CD4-positive, alpha-beta T cell treated with Interferon alpha-2 for 1 hour (primary cell): Measurements from ENCODE around the gene ZNF436.
"Not testable (repeated sequence)": the region's sequence is repeated elsewhere in the genome, so short reads cannot be mapped to it uniquely, and the experiment has no call there.

Experiments
- DNase-seq, 2 donors: peaks; one replicate each; pipeline ENCODE4 v3.0.0-alpha.2; 2020 to 2022

The ZNF436 gene

DNA sequence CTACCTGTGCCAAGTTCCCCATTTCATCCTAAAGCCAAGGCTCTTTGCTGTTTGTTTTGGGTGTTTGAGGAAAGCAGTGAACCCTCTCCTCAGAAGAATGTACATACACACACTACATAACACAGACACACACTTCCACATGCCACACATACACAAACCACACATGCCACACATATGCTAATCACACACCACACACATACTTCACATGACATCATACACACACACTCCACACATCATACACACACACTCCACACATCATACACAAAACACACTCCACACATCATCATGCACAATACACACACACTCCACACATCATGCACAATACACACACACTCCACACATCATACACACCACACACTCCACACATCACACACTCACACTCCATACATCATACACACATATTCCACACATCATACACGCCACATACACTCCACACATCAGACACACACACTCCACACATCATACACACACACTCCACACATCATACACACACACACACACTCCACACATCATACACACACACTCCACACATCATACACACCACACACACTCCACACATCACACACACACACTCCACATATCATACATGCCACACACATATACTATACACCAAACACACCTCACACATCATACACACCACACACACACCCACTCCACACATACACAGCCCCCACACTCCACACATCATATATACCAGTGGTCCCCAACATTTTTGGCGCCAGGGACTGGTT lies 22.7 kb upstream of the ZNF436 start:
- no peak for DNase-seq

DNA sequence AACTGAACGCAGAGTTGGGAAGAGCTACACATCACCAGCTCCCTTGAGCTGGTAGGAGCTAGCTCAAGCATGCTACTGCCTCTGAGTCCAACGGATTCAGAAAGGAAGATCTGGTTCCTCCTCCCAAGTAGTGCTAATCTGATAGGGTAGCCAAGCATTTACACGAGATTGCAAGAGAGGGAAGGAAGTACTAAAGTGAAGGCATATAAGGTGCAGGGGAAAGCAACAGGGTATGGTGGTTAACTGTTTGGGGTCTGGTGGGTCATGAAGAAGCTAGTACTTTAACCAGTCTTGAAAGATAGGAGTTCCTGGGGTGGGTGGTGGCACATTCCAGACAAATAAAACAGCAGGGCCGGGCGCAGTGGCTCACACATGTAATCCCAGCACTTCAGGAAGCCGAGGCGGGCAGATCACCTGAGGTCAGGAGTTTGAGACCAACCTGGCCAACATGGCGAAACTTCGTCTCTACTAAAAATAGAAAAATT lies 20.2 kb upstream of the ZNF436 start:
- DNase-seq = no peak

DNA sequence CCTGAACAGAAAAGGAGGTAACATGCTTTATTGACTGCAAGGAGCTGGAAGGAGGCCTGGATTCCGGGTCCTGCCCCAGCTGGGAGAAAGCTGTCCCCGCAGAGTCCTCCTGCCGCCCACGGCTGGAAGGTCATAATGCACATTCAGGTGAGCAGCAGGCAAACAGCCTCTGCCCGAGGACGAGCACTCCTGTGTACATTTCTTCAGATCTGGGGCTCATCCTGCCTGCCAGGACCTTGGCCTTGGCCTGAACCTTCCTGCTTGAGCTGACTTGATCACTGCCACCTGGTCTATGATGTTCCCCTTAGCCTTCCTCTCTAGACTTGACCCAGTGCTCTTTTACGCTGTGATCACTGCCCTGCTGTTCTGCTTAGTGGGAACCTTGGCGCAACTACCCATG lies 17.9 kb upstream of the ZNF436 start:
- DNase-seq = no peak

DNA sequence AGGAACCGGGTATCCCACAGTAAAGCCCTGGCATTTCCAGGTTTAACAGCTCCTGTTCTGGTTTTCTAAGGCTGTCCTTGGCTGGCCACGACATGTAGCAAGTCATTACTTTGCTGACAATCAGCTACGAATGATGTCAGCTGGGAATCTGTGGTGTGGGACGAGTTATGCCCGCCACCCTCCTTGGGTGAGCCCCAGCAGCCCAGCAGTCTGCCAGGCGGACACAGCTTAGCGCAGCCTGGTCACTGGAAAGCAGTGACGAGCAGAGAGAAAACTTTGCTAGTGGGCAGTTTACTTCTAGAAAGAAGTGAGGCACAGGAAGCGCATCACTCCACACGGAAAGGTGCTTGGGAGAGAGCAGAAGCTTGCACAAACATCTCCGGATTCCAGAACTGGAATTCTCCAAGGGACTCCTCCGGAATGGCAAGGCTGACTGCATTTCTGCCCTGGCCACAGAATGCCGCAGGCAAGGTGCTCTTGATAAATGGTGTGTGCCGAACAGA lies 15.5 kb upstream of the ZNF436 start:
- DNase-seq = no peak

DNA sequence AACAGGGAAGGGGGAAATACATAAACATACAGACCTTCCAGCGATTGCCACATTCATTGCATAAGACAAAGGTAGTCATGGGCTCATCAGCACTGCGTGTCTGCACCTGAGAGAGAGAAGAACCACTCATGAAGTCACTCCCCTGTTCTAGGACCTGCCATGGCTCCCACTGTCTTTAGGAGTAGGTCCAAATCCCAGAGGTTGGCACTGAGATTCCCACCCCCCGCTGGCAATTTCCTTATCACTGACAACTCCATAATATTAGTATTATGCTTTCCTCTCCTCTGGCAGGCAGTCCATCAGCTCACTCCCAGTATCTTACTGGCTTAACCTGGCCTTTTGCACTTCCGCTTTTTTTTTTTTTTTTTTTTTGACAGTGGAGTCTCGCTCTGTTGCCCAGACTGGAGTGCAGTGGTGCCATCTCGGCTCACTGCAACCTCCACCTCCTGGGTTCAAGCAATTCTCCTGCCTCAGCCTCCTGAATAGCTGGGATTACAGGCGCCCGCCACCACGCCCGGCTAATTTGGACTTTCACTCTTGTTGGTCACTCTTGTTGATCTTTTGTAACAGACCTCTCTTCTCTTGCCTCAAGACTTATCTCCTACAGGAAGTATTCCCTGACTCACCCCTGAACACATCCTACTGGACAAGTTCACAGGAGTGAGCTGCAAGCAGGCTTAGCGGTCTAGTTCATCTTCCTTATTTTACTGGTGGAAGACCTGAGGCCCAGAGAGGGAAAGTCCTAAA lies 14.8 kb upstream of the ZNF436 start:
- DNase-seq = no peak

DNA sequence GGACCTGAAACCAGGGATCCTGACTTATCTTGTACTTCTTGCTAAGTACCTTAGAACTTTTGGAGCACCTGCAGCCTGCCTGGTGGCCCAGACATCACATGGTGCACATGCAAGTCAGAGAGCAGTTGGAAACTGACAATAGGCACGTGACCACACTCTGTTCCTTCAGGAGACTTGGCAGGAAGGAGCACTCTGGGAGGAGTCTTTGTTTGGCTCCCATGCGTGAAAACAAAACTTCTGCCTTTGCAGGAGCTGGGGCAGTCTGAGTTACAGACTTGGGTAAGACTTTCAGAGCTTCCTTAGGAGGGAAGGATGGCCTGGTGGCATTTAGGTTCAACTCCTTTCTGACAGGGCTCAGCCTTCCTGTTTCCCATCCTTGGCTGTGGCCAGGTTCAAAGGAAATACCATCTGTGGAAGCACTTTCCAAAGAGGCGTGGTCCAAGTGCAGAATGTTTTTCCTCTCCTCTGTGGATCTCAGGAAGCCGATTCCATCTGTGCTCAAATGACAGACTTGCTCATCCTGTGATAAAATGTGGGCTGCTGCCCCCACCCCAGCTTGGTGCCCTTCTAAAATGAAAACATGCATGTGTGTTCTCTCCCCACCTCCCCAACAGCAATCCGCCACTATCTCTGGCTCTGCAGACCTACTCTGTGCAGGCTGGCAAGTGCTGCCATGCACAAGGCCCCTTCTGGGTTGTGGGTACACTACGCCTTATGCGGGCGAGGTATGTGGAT lies 14.1 kb upstream of the ZNF436 start:
- no peak for DNase-seq

DNA sequence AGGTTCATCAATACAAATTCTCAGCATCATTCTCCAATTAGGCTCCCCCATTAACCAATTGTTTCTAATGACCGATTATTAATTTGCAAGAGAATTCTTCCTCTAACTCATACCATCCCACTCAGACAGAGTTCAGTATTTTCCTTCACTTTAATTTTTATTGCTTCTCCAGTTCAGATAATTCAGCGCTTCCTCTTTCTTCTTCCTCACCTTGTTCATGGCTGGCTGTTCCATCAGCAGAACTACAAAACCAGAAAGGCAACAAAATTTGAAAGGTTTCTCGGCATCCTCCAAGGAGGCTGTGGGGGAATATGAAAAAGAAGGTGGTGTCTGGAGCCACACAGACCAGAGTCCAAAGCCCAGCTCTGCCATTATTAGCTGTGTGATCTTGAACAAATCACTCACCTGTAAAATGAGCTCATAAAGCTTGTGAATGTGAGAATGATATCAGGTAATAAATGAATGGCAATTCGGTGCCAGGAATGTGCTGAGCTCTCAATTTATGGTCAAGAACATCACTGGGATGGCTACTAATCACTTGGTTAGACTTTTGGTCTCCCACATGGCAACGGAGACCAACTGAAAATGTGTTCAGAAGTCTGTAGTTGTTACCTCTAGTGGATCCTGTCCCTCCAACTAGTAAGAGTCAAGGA lies 11.7 kb upstream of the ZNF436 start:
- no peak for DNase-seq

DNA sequence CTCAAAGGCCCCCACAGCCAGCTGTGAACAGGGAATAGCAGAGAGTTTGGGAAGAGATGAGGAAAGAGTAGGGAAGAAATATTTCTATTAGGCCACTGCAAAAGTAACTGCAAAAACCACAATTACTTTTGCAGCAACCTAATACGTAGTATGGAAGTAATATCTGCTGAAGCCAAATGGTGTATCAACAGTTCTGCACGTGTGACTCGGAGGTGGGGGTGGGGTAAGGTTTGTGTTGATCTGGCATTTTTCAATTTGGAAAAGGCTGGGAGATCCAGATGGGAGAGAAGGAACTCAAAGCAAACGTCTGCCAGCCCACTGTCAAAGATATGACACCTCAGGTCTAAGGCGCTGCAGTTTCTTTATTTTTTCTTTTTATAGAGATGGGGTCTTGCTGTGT lies 11.1 kb upstream of the ZNF436 start:
- DNase-seq = no peak

DNA sequence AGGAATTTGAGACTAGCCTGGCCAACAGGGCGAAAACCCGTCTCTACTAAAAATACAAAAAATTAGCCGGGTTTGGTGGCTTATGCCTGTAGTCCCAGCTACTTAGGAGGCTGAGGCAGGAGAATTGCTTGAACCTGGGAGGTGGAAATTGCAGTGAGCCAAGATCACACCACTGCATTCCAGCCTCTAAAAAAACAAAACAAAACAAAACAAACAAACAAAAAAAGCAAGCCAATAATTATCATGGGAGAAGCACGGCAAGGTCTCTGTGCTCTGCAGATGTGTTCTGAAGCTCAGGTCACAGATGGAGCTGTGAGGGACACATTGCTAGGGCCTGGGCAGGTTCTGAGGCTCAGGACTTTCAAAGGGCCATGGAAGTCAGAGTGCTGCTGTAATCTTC lies 10.6 kb upstream of the ZNF436 start:
- DNase-seq = not testable (repeated sequence)

DNA sequence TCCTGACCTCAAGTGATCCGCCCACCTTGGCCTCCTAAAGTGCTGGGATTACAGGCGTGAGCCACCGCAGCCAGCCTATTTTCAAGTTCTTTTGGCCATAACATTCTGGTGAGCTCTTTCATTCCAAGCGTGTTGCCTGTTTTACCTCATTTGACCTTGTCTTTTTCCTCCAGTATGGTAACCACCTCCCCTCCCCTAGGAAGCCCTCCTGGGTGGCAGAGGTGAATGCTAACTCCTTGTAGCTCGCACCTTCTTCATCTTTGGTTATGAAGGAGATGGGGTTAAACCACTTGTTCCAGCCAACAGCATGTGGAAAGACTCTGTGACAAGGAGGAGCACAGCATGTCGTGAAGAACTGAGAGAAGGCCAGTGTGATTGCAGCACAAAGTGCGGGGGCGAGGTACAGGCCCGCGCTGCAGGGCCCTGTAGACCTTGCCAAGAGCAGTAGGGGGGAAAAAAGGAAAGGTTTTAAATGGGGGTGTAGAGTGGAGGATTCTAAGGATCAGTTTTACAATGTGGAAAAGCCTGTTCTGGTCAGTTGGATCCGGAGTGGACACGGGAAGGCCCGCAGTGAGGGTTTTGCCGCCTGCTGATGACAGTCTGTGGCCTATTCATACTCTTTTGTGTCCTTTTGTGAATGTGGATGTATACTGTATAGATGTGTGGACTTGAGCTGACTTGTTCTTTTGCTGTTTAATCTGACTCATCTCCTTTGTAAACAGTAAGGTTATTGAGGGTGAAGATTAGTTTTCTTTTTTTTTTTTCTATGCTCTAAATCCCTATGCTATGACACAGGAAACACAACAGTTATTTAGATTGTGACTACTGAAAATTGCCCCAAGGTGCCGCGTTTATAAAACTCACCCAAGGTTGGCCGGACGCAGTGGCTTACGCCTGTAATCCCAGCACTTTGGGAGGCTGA lies 7.5 kb upstream of the ZNF436 start:
- no peak for DNase-seq

DNA sequence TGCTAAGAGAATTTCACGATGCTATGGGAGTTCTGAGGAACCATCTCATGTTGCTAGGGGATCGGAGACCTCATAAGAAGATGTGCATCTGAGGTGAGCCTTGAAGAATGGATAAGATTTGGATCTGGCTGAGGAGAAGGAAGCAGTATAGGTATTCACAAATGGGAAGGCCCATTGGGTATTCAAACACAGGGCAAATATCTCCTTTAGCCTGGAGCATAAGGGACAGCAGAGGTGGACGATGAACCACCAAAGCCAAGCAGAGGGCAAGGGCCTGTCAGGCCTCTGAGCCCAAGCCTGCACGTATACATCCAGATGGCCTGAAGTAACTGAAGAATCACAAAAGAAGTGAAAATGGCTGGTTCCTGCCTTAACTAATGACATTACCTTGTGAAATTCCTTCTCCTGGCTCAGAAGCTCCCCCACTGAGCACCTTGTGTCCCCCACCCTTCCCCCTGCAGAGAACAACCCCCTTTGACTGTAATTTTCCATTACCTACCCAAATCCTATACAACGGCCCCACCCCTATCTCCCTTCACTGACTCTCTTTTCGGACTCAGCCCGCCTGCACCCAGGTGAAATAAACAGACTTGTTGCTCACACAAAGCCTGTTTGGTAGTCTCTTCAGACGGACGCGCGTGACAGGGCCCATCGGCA lies 4.6 kb upstream of the ZNF436 start:
- DNase-seq = not testable (repeated sequence)

DNA sequence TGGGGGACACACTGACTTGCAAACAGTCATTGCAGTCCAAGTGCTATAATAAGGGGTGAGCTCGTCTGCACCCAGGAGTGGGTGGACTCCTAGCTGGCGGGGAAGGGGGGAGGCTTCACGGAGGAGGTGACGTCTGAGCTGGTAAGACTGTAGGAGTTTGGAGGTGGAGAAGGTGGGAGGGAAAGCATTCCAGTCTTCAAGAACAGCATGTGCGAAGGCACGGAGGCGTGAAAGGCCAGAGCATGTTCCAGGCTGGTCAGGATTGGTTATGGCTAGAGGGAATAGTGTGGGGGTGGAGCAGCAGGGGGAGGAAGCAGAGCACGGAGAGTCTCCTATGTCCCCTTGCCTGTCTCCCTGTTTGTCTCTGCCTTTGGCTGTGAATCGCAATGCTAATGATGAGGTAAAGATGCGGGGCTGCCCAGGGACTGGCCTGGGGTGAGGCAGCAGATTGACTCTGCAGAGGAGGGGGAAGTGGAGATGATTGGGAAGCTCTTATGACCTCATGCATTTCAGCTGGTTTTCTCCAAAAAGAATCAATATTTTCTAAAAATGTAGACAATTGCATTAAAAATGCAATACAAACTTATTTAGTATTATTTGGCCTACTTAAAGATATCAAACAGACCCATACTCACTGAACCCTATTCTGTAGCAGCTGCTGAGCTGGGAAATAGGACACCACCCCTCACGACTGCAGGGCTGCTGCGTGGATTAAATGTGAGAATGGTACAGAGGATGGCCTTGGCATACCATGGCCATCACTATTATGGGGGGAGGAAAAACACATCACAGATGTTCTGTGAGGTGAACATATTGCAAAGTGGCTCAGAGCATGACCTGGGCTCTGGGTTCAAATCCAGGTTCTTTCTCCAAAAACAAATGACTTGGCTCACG lies 2.6 kb upstream of the ZNF436 start:
- DNase-seq = no peak

DNA sequence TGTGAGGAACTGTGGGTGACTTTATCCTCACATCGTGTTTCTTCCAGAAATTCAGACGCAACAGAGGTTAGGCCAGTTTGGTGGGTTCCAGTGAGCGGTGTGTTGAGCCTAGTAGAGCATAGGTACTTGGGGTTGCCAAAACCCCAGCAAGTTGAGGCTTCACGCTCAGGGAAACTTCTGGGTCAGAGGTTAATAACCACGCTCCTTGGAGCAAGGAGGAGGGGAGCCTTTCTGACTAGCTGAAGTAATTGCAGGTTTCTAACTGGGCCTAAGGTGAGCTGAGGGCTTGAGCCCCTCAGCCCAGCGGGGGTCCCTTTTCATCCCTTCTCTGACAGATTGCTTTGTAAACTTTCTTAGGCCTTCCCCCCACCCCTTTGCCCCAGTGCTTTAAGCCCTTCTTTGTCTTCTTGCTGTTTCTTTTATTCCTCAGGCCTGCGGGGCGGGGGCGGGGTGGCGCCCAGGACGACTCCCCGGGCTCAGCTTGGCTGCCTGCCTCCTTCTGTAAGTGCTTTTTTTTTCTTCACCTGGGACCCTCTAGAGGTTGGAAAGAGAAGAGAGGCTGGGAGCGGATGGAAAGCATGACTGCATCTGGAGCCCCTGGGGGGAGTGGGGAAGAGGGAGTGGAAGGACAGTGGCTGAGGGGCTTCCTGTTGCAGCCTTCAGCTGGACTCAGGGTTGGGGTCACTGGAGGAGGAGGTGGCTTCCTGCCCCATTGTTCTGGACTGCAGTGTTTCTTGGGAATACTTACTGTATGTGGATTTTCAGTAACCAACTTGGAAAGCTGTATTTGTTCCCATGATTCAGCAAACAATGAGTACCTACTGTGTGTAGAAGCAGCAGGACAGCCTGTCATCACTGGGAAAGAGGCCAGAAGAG lies 1.3 kb upstream of the ZNF436 start:
- no peak for DNase-seq

DNA sequence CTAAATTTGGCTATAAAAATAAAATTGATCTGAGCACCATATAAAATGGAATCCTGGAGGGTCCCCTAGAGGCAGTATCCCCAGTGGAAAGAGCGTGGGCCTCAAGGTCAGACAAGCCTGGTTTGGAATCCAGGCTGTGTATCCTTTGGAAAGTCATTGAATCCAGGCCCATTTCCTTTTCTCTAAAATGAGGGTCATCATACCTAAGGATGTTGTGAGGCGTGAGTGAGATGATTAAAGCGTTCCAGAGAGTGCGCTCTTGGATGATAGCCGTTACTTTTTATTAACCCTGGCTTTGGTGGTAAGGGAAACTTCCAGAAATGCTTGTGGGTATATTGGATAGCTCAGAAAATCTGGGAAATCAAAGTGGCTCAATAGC lies 683 bp upstream of the ZNF436 start:
- no peak for DNase-seq

DNA sequence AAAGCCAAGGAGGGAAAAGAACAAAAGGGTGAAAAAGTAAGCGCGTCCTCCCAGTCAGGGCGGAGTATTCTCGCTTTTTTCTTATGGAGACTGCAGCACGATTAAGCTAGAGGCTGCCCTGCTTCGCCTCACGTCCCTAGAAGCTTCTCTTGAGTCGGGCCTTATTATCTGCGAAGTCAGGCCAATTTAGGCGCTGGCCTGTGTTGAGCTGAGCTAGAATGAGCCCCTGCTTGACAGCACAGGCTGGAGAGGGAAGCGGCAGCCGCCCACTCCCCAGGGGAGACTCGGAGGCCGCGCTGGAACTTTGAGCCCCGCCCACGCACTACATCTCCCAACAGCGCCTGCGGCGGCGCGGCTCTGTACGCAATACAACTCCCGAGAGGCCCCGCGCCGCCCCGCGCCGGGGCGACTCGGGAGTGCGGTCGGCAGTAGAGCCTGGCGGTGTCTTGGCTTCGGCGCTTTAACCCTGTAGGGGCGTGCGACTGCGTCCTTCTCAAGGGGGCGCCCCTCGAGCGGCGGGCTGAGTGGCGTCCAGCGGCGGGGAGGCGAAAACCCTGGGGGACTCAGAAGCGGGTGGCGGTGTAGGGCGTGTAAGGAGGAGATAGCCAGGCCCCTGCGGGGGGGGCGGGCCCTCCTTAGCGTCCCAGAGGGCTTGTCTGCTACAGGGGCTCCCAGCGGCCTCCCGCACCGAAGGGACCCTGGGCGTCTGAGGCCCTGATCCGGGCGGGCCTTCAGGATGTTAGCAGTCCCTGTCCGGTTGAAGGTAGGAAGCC lies 888 bp downstream of the ZNF436 start:
- DNase-seq = peak; percentile 84 to 88

DNA sequence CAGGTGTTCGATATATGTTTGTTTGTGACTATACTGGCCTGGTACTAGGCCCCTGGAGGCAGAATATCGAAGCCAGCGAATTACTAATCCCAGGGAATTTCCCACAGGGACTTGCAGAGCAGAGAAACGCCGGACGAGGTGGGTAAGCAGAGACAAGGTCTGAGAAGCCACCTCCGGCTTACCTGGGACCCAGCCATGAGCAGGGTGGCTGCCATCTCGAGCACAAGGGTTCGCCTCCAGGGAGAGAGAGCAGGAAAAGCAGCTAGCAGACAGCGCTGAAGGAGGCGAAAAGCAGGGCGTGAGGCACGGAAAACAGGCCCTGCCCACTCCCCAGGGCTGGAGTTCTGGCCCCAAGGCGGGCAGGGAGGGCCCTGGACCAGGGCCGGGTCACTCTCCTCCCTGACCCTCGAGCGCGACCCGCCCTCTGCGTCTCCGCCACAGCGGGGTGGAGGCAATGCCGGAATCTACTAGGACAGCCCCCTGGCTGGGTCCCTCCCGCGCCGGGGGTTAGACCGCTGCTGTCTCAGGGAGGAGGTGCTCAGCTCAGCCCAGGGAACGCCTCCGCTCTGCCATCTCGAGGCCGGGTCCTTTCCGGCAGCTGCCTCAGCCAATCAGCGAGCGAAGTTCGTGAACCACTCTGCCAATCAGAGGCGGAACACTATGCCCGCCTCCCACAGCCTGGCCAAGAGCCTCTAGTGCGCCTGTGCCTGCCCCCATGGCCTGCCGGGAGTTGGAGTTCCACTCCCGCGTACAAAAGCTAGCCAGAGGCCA lies 1.7 kb downstream of the ZNF436 start:
- peak; percentile 98 to 99 for DNase-seq

DNA sequence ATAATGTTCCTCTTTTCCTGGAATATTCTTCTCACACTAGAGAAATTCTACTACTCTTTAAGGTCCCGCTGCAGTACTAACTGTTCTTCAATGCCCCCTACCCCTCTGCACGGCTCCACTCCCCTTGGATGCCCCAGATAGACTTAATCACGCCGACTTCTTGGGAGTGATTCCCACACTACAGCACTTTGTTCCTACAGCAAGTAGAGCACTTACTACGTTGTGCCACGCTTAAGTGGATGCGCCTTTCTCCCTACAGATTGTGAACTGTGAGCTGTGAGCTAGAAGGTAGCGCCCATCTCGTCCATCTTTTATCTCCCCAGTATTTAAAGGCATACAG lies 2.2 kb downstream of the ZNF436 start:
- DNase-seq = no peak

DNA sequence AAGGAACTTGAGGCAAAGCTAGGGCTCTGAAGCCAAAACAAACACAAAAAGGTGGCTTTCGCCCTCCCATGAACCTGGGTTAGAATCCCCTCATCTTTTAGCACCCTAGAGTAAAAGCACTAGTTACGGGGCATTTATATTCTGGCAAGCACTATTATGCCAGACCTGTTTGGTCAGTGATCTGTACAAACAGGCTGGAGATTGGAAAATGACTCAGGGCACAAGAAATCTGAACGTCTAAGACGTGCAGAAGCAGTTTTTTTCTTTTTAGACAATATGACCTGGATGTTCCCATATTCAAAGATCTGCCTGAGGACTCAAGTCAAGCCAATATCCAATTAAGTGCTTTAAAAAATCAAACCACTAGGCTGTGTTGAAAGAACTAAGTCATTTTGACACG lies 3.0 kb downstream of the ZNF436 start:
- no peak for DNase-seq
